HEK293T (cell line): ENCODE measurements around the gene HOXB3.

ENCODE experiments used
- BHLHE40 ChIP-seq: fragments of 450-650 bp; IDR thresholded peaks from 2 replicates; pipeline ENCODE4 v1.6.1; 2016; ENCODE audit warnings: mild to moderate bottlenecking, moderate library complexity, borderline replicate concordance
- FOXA1 ChIP-seq: fragments of 450-650 bp; IDR thresholded peaks from 2 replicates; pipeline ENCODE4 v1.6.1; 2016; ENCODE audit warnings: mild to moderate bottlenecking
- FOXM1 ChIP-seq: fragments of 450-650 bp; IDR thresholded peaks from 2 replicates; pipeline ENCODE4 v1.6.1; 2017; ENCODE audit warnings: mild to moderate bottlenecking, borderline replicate concordance
- HDGF ChIP-seq: fragments of 450-650 bp; IDR thresholded peaks from 2 replicates; pipeline ENCODE4 v1.6.1; 2017; ENCODE audit warnings: antibody characterized with exemption, borderline replicate concordance
- ZNF384 ChIP-seq: fragments of 450-650 bp; IDR thresholded peaks from 2 replicates; pipeline ENCODE4 v1.6.1; 2016

- TF ChIP-seq BHLHE40 (no peak), FOXM1 (no peak), ZNF384 (no peak), HDGF (no peak), FOXA1 (no peak)
These were observed 60.4 kb downstream of the HOXB3 start for GRCh38 chr17:48529683-48530009.
